ENCODE measurements around the gene RSPO4.

DNA sequence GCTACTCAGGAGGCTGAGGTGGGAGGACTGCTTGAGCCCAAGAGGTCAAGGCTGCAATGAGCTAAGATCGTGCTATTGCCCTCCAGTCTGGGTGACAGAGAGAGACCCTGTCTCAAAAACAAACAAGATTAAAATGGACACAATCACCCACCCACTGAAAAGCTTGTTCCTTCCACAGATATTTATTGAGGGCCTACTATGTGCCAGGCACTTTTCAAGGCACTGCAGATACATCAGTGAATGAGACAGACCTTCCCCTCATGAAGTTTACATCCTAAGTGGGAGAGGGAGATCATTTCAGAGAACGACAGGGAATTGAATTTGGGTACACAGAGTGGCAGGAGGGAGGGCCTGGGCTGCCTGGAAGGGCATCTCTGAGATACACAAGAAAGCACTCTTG lies 14.4 kb downstream of the RSPO4 start:
- TF ChIP-seq, protein P1, sequence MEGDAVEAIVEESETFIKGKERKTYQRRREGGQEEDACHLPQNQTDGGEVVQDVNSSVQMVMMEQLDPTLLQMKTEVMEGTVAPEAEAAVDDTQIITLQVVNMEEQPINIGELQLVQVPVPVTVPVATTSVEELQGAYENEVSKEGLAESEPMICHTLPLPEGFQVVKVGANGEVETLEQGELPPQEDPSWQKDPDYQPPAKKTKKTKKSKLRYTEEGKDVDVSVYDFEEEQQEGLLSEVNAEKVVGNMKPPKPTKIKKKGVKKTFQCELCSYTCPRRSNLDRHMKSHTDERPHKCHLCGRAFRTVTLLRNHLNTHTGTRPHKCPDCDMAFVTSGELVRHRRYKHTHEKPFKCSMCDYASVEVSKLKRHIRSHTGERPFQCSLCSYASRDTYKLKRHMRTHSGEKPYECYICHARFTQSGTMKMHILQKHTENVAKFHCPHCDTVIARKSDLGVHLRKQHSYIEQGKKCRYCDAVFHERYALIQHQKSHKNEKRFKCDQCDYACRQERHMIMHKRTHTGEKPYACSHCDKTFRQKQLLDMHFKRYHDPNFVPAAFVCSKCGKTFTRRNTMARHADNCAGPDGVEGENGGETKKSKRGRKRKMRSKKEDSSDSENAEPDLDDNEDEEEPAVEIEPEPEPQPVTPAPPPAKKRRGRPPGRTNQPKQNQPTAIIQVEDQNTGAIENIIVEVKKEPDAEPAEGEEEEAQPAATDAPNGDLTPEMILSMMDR (IDR thresholded peaks at IDR 0.05): no peak
- no peak for TF ChIP-seq POLR2A (IDR thresholded peaks at IDR 0.05)
